SK-N-SH (cell line): ENCODE data around the gene TRMT44. TPM values are rescaled to one million over a fixed set of nuclear protein-coding genes. Genes with fewer than 3 reads are reported as not detected.

ENCODE experiments used
- polyA plus RNA-seq, 3 experiments: library from polyadenylated mRNA; depleted of rRNA; stranded (reverse); fragments of >200 nt; gene quantifications; 2 replicates each; pipeline ENCODE4 v1.2.3, GENCODE V29; 2012
- small RNA-seq, 7 experiments: library from RNA; depleted of rRNA; stranded (forward); fragments of <200 nt; gene quantifications; one replicate each; pipeline ENCODE3, GENCODE V24; 2012

Gene TRMT44
- polyA plus RNA-seq, 1 of the 3 experiments (the other 2 are of a cell fraction) = 6.0 TPM

Small RNA genes within 50 kb of the gene (small RNA-seq; reads per million reads assigned to genes)
- gene RNA5SP152 = 0 to 1.0 (median 0) reads per million in 7 experiments

Other genes with a start within 250 kb of the TRMT44 start
- gene SH3TC1, start 241.5 kb upstream of the TRMT44 start, polyA plus RNA-seq (2012; rRNA removed) = 2.7 and 2.9 TPM in 2 replicates
- 0.05 TPM in 1 of 2 replicates, not detected in the other for gene HTRA3, start 171.0 kb upstream of the TRMT44 start, polyA plus RNA-seq (2012; rRNA removed)
- 7.0 and 8.4 TPM in 2 replicates for gene ACOX3, start 54 bp upstream of the TRMT44 start, polyA plus RNA-seq (2012; rRNA removed)
- not detected in 2 replicates for gene GPR78, start 139.6 kb downstream of the TRMT44 start, polyA plus RNA-seq (2012; rRNA removed)
- gene CPZ, start 152.0 kb downstream of the TRMT44 start, polyA plus RNA-seq (2012; rRNA removed) = not detected in 2 replicates